ENCODE results near the gene STPG1.

STPG1 gene

DNA sequence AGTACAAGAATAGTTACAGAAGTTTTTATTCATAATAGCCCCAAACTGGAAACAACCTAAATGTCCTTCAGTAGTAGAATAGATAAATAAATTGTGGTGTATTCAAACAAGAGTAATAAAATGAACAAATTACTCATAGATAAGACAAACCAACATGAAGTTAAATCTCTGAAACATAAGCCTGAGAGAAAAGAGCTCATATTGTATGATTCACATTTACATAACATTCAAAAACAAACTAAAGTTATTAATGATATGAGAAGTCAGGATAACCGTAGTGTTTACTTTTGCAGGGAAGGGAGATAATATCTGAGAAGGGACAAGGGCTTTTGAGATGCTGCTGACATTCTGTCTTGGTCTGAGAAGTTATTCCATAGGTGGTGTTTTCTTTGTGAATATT, 13.5 kb downstream of the STPG1 start:
- DNase-seq (ENCODE audit: low read depth): no peak
- no peak overlapping the region for H3K4me3 ChIP-seq (replicated peaks; ENCODE audit: low read depth, low read length)
- TF ChIP-seq, protein P1, sequence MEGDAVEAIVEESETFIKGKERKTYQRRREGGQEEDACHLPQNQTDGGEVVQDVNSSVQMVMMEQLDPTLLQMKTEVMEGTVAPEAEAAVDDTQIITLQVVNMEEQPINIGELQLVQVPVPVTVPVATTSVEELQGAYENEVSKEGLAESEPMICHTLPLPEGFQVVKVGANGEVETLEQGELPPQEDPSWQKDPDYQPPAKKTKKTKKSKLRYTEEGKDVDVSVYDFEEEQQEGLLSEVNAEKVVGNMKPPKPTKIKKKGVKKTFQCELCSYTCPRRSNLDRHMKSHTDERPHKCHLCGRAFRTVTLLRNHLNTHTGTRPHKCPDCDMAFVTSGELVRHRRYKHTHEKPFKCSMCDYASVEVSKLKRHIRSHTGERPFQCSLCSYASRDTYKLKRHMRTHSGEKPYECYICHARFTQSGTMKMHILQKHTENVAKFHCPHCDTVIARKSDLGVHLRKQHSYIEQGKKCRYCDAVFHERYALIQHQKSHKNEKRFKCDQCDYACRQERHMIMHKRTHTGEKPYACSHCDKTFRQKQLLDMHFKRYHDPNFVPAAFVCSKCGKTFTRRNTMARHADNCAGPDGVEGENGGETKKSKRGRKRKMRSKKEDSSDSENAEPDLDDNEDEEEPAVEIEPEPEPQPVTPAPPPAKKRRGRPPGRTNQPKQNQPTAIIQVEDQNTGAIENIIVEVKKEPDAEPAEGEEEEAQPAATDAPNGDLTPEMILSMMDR (IDR thresholded peaks at IDR 0.05; ENCODE audit: low read length, missing control alignments): no peak

DNA sequence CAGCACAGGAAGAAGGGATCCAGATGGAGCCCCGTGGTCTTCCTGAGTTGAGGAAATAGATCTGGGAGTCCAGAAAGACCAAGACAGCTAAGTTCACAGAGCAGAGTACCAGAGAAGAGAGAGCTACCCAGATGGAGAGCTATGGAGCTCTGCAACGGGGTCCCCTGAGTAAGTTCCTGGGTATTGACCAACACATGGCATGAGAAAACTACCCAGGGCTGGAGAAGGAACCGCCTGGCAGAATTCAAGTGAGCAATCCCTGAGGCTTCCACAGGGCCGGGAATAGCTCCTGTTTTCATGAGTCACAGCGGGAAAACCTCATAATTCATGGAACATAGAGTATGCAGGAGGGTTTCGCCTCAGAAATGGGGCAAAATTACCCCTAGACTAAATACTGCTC, 19.7 kb downstream of the STPG1 start:
- DNase-seq (ENCODE audit: low read depth): peak; percentile 62

DNA sequence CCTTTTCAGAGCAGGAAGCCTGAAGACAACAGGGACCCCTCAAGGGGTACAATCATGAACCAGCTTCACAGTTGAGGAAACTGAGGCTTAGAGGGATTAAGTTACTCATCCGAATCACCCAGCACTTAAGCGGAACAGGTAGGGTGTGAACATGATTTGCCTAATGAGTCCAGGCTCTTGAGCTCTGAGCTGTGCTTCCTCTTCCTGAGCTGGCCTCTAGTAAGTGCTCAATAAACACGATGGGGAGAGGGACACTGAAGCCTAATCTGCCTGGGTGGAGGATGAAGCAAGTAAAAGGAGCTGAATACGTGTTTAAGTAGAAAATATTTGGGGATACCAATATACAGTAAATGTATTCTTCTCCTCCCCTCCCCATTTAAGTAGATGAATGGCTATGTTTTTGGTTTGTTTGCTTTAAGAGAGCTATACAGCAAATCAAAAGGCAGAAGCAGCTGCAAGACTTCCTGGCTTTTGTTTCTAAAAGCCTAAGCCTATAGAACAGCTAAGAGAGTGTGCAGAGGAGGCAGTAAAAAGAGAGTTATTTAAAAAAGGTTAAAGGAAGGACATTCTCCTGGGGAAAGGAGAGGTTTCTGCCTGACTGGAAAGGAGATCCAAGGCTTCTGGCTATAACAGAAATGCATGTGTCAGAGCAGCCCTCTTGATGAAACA, 20.5 kb downstream of the STPG1 start:
- H3K4me3 ChIP-seq (replicated peaks; ENCODE audit: low read depth, low read length): no peak overlapping the region
- DNase-seq (ENCODE audit: low read depth): no peak
- TF ChIP-seq, protein P1 (IDR thresholded peaks at IDR 0.05; ENCODE audit: low read length, missing control alignments): no peak

More for the DNA sequence above, 19.7 kb downstream of the STPG1 start:
- no peak overlapping the region for H3K4me3 ChIP-seq (replicated peaks; ENCODE audit: low read depth, low read length)
- TF ChIP-seq, protein P1 (IDR thresholded peaks at IDR 0.05; ENCODE audit: low read length, missing control alignments): no peak

DNA sequence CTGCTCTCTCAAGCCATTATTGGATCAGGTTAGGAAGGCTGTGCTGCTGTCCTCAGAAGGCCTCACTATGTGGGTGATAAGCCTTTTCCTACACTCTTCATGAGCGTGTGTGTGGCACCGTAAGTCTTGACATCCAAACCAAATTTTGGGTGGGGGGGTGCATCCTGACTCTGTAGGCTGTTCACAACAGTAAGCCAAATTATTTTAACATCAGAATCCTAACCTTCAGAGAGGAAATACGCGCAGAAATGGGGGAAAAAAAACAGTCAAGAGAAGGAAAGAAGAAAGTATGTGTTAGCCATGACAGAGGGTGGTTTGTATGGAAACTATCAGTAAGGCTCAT, 21.0 kb downstream of the STPG1 start:
- H3K4me3 ChIP-seq (replicated peaks; ENCODE audit: low read depth, low read length): no peak overlapping the region
- no peak for DNase-seq (ENCODE audit: low read depth)
- TF ChIP-seq, protein P1 (IDR thresholded peaks at IDR 0.05; ENCODE audit: low read length, missing control alignments): no peak

DNA sequence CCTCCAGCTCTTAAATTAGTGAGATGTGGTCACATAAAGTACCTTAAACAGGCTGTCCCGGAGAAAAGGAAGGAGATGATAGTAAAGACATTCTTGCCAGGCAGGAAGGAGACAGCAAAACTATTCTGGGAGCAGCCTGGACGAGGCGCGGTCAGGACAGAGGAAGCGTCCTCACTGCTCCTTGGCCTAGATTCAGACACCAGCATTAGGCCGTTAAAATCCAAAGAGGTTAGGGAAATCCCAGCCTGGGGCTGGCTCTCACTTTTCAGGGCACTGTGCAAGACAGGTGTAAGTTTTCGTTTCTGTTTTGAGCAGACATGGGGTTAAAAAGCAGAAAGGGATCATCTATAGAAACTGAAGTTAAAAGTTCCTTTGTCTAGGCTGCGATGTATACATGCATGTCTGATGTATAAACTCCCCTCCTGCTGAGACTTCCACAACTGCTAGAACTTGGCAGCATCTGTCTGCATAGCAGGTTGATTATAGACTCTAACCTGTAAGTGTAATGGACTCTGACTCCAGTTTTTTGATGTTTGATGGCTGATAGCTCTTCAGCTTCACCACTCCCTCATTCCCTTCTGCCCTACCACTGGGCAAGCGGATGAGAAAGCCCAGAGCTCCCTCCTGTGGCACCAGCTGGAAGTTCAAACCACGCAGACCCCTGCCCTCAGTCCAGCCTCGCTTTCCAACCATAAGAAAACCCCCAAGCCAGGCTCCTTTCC, 21.5 kb downstream of the STPG1 start:
- DNase-seq (ENCODE audit: low read depth): peak; percentile 67
- no peak overlapping the region for H3K4me3 ChIP-seq (replicated peaks; ENCODE audit: low read depth, low read length)
- TF ChIP-seq, protein P1 (IDR thresholded peaks at IDR 0.05; ENCODE audit: low read length, missing control alignments): peak; percentile 89

DNA sequence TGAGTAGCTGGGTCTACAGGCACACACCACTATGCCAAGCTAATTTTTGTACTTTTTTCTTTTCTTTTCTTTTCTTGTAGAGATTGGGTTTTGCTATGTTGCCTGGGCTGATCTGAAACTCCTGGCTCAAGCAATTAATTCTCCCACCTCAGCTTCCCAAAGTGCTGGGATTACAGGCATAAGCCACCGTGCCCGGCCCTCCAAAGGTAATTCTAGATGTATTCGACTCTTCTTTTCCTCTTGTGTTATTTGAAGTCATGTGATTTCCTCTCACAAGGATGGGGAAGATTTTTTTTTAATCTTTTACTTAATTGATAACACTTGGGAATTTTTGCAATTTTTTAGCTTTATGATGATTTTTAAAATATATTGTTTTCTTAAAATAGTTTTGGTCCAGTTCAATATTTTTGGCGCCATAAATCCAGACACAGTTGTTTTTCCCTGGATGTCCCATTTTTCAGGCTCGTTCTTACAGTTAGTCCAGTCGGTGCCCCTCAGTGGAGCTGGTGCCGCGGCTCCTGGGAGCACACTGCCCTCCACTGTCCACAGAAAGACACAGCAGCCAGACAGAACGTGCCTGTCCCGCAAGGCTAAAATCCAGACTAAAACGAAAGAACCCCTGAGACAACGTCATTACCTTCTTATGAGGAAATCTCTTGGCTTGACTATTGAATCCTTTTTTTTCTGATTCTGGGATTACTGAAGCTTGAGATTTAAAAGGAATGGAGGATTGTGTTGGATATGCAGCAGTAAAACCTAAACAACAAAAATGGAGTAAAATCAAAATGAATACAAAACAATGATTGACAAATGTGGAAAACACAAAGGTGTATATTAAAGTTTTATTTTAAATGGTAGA, 22.4 kb downstream of the STPG1 start:
- H3K4me3 ChIP-seq (replicated peaks; ENCODE audit: low read depth, low read length): no peak overlapping the region
- DNase-seq (ENCODE audit: low read depth): peak; percentile 93
- TF ChIP-seq, protein P1 (IDR thresholded peaks at IDR 0.05; ENCODE audit: low read length, missing control alignments): peak; percentile 98
